Neural cell (in vitro differentiated cells): ENCODE data around the gene SIM1. TPM values are rescaled to one million over a fixed set of nuclear protein-coding genes. Genes with fewer than 3 reads are reported as not detected.

Experiments
- H2AFZ ChIP-seq: fragments of 200-600, 300-800 bp; sonication (generic), shearing (Covaris generic); 2 replicates; pipeline ENCODE4 v1.6.0; 2014; ENCODE audit warnings: low read depth, mild to moderate bottlenecking, antibody characterized with exemption, low read length, moderate library complexity
- H3F3A ChIP-seq: fragments of 200-600 bp; shearing (Covaris generic); 2 replicates; pipeline ENCODE4 v1.6.1; 2016; ENCODE audit warnings: mild to moderate bottlenecking, moderate library complexity, mixed read lengths, antibody characterized with exemption, low read length; ENCODE audit not compliant: insufficient read depth, poor library complexity, severe bottlenecking
- H3K27ac ChIP-seq: fragments of 200-600, 300-800 bp; sonication (generic), shearing (Covaris generic); 2 replicates; pipeline ENCODE4 v1.5.1; 2014; ENCODE audit warnings: mild to moderate bottlenecking, low read length, moderate library complexity
- H3K27me3 ChIP-seq: fragments of 300-800, 200-600 bp; sonication (generic), shearing (Covaris generic); 2 replicates; pipeline ENCODE4 v1.6.0; 2014; ENCODE audit warnings: mild to moderate bottlenecking, low read depth, low read length, moderate library complexity; ENCODE audit not compliant: insufficient read depth
- H3K36me3 ChIP-seq: fragments of 300-800, 200-600 bp; sonication (generic), shearing (Covaris generic); 2 replicates; pipeline ENCODE4 v1.5.1; 2014; ENCODE audit warnings: mild to moderate bottlenecking, antibody characterized with exemption, low read length, moderate library complexity; ENCODE audit not compliant: insufficient read depth
- H3K4me2 ChIP-seq: fragments of 300-800, 200-600 bp; sonication (generic), shearing (Covaris generic); 2 replicates; pipeline ENCODE4 v1.6.0; 2014; ENCODE audit warnings: mild to moderate bottlenecking, low read length
- H3K4me3 ChIP-seq: fragments of 300-800, 200-600 bp; sonication (generic), shearing (Covaris generic); 2 replicates; pipeline ENCODE4 v1.5.1; 2014; ENCODE audit warnings: mild to moderate bottlenecking, low read length, moderate library complexity
- H3K79me2 ChIP-seq: fragments of 200-600 bp; shearing (Covaris generic); replicated peaks from 2 replicates; pipeline ENCODE4 v1.6.0; 2014; ENCODE audit warnings: mild to moderate bottlenecking, low read length, moderate library complexity; ENCODE audit not compliant: insufficient read depth
- H3K9ac ChIP-seq: fragments of 300-800, 200-600 bp; sonication (generic), shearing (Covaris generic); 2 replicates; pipeline ENCODE4 v1.6.1; 2016; ENCODE audit warnings: mild to moderate bottlenecking, low read length, mixed read lengths
- H3K9me2 ChIP-seq: fragments of 200-600 bp; shearing (Covaris generic); 2 replicates; pipeline ENCODE4 v1.6.1; 2016; ENCODE audit warnings: mild to moderate bottlenecking, low read length, mixed read lengths; ENCODE audit not compliant: insufficient read depth
- H3K9me3 ChIP-seq: fragments of 200-600, 300-800 bp; sonication (generic), shearing (Covaris generic); 2 replicates; pipeline ENCODE4 v1.6.1; 2016; ENCODE audit warnings: mild to moderate bottlenecking, mixed run types, low read length, moderate library complexity, mixed read lengths
- H4K20me1 ChIP-seq: fragments of 200-600 bp; shearing (Covaris generic); 2 replicates; pipeline ENCODE4 v1.6.1; 2016; ENCODE audit warnings: mild to moderate bottlenecking, mixed run types; ENCODE audit not compliant: insufficient read depth
- CTCF ChIP-seq: fragments of 450-650 bp; IDR thresholded peaks from 2 replicates; pipeline ENCODE4 v1.5.1; 2014; ENCODE audit warnings: antibody characterized with exemption, mild to moderate bottlenecking, moderate library complexity; ENCODE audit not compliant: poor library complexity, severe bottlenecking
- EP300 ChIP-seq: fragments of 450-650 bp; conservative IDR thresholded peaks from 2 replicates; pipeline ENCODE4 v1.6.1; 2014; ENCODE audit warnings: antibody characterized with exemption, mild to moderate bottlenecking, moderate library complexity; ENCODE audit not compliant: poor library complexity, severe bottlenecking
- EZH2 ChIP-seq: fragments of 200-600, 300-800 bp; shearing (Covaris generic), sonication (generic); IDR thresholded peaks from 2 replicates; pipeline ENCODE4 v1.6.1; 2014; ENCODE audit warnings: antibody characterized with exemption, low read length, borderline replicate concordance, mild to moderate bottlenecking; ENCODE audit not compliant: insufficient read depth, poor library complexity, severe bottlenecking
- MXI1 ChIP-seq: fragments of 450-650 bp; conservative IDR thresholded peaks from 2 replicates; pipeline ENCODE4 v1.6.1; 2014; ENCODE audit warnings: antibody characterized with exemption, mild to moderate bottlenecking; ENCODE audit not compliant: poor library complexity, severe bottlenecking
- POLR2AphosphoS5 ChIP-seq: IDR thresholded peaks from 2 replicates; pipeline ENCODE4 v1.6.1; 2012
- RAD21 ChIP-seq: fragments of 450-650 bp; conservative IDR thresholded peaks from 2 replicates; pipeline ENCODE4 v1.6.1; 2014; ENCODE audit warnings: antibody characterized with exemption, mild to moderate bottlenecking, moderate library complexity
- SMC3 ChIP-seq: fragments of 450-650 bp; conservative IDR thresholded peaks from 2 replicates; pipeline ENCODE4 v1.6.1; 2014; ENCODE audit warnings: antibody characterized with exemption, mild to moderate bottlenecking, moderate library complexity; ENCODE audit not compliant: poor library complexity
- TAF1 ChIP-seq: IDR thresholded peaks from 2 replicates; pipeline ENCODE4 v1.6.1; 2012; ENCODE audit warnings: low read depth
- polyA plus RNA-seq: library from polyadenylated mRNA; depleted of rRNA; stranded (reverse); fragments of >200 nt; gene quantifications from 2 replicates; pipeline ENCODE4 v1.2.3, GENCODE V29; 2014
- TF ChIP-seq, protein P1 (sequence below): IDR thresholded peaks from 2 replicates; pipeline ENCODE4 v1.6.1; 2012; ENCODE audit warnings: borderline replicate concordance

The SIM1 gene
- polyA plus RNA-seq, 1 donor from 2014 or later: not detected

DNA sequence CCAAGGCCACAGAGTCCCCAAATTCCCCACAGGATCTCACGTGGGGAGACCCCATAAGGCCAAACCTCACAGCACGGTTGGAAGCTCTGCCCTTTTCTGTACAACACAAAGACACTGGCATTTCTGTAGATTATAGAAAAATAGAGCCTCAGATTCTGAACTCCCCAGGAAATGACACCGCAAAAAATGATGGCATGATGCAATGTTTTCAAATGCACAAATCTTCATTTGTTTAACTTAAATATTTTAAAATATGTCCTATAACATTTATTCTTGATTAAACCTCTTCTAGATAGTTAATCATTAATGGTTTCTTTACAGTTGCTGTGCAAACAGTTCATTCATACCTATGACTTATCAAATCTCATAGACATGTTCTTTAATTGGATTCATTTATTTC, 33.8 kb downstream of the SIM1 start:
- no peaks in the 10 kb centered on the region for H3K27me3 ChIP-seq

GRCh38 chr6:100427452-100427851, 37.3 kb downstream of the SIM1 start:
- Histone ChIP-seq H3F3A (no peaks in the 10 kb centered on the region), H3K27ac (no peak overlapping the region), H3K79me2 (no peaks in the 10 kb centered on the region), H4K20me1 (no peaks in the 10 kb centered on the region), H3K27me3 (no peaks in the 10 kb centered on the region), H3K36me3 (no peaks in the 10 kb centered on the region), H2AFZ (no peak overlapping the region), H3K9me2 (no peaks in the 10 kb centered on the region), H3K4me2 (no peak overlapping the region), H3K9me3 (no peaks in the 10 kb centered on the region), H3K9ac (no peak overlapping the region), H3K4me3 (no peak overlapping the region)
- TF ChIP-seq, protein P1, sequence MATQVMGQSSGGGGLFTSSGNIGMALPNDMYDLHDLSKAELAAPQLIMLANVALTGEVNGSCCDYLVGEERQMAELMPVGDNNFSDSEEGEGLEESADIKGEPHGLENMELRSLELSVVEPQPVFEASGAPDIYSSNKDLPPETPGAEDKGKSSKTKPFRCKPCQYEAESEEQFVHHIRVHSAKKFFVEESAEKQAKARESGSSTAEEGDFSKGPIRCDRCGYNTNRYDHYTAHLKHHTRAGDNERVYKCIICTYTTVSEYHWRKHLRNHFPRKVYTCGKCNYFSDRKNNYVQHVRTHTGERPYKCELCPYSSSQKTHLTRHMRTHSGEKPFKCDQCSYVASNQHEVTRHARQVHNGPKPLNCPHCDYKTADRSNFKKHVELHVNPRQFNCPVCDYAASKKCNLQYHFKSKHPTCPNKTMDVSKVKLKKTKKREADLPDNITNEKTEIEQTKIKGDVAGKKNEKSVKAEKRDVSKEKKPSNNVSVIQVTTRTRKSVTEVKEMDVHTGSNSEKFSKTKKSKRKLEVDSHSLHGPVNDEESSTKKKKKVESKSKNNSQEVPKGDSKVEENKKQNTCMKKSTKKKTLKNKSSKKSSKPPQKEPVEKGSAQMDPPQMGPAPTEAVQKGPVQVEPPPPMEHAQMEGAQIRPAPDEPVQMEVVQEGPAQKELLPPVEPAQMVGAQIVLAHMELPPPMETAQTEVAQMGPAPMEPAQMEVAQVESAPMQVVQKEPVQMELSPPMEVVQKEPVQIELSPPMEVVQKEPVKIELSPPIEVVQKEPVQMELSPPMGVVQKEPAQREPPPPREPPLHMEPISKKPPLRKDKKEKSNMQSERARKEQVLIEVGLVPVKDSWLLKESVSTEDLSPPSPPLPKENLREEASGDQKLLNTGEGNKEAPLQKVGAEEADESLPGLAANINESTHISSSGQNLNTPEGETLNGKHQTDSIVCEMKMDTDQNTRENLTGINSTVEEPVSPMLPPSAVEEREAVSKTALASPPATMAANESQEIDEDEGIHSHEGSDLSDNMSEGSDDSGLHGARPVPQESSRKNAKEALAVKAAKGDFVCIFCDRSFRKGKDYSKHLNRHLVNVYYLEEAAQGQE: no peak
- TF ChIP-seq MXI1 (no peak), CTCF (no peak), EP300 (no peak), EZH2 (no peak), SMC3 (no peak), RAD21 (no peak), POLR2AphosphoS5 (no peak), TAF1 (no peak)

More for the DNA sequence above, 33.8 kb downstream of the SIM1 start:
- H2AFZ ChIP-seq: no peak overlapping the region
- H3K4me2 ChIP-seq: no peak overlapping the region
- H3K9me3 ChIP-seq: no peaks in the 10 kb centered on the region
- no peaks in the 10 kb centered on the region for H3K79me2 ChIP-seq
- TF ChIP-seq, protein P1: no peak
- no peak for TF ChIP-seq MXI1
- no peak for TF ChIP-seq TAF1
- H3F3A ChIP-seq: no peaks in the 10 kb centered on the region
- H3K36me3 ChIP-seq: no peaks in the 10 kb centered on the region
- H3K9ac ChIP-seq: no peak overlapping the region
- H4K20me1 ChIP-seq: no peaks in the 10 kb centered on the region
- no peaks in the 10 kb centered on the region for H3K9me2 ChIP-seq
- H3K27ac ChIP-seq: no peak overlapping the region
- no peak overlapping the region for H3K4me3 ChIP-seq
